ENCODE results near the gene ACP2.

DNA sequence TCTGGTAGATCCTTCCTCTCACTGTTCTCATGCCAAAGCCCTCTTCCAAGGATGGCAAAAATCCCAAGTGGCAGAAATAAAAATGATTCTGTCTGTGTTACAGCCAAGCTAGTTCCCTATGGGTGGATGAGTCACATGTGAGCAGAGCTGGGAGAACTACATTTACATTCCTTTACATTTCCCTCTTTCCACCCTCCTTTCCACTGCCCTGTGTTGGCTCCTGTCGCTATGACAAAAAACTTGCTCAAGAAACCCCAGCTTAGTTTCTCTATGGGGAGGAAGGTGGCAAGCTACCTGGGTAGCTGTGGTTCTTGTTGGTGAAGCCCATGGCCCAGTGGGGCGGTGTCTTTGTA, 44.0 kb downstream of the ACP2 start:
- TF ChIP-seq, protein P1, sequence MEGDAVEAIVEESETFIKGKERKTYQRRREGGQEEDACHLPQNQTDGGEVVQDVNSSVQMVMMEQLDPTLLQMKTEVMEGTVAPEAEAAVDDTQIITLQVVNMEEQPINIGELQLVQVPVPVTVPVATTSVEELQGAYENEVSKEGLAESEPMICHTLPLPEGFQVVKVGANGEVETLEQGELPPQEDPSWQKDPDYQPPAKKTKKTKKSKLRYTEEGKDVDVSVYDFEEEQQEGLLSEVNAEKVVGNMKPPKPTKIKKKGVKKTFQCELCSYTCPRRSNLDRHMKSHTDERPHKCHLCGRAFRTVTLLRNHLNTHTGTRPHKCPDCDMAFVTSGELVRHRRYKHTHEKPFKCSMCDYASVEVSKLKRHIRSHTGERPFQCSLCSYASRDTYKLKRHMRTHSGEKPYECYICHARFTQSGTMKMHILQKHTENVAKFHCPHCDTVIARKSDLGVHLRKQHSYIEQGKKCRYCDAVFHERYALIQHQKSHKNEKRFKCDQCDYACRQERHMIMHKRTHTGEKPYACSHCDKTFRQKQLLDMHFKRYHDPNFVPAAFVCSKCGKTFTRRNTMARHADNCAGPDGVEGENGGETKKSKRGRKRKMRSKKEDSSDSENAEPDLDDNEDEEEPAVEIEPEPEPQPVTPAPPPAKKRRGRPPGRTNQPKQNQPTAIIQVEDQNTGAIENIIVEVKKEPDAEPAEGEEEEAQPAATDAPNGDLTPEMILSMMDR (IDR thresholded peaks at IDR 0.05; ENCODE audit: low read length), result no peak
- no peak for TF ChIP-seq EZH2phosphoT487 (IDR thresholded peaks at IDR 0.05; ENCODE audit: low read length)
- TF ChIP-seq EZH2 (optimal IDR thresholded peaks at IDR 0.05; ENCODE audit: low read depth, low read length), result no peak
